ENCODE measurements around the gene PYGL. TPM values are rescaled to one million over a fixed set of nuclear protein-coding genes. Genes with fewer than 3 reads are reported as not detected.

Gene PYGL
- total RNA-seq, 1 experiment from 2014 or later = 23.0 TPM

- intact Hi-C loops (cut with micrococcal nuclease; ENCODE audit: unreplicated experiment) (no loop called here), in situ Hi-C loops (cut with HindIII; ENCODE audit: low pct_unique_long_range_greater_than_20kb, low sequenced_read_pairs) (no loop called here)
- CTCF ChIA-PET = interaction anchor here (0.8 kb wide), 1 partner anchor 1684 kb away, joined by 3 read pairs; no protein-coding TSS in a partner anchor
- H3K27ac ChIP-seq (ENCODE audit: low read length) = no peak overlapping the region
- DNase-seq (ENCODE audit: low read depth, low spot score) = no peak
- H3K27me3 ChIP-seq (ENCODE audit: control insufficient read depth, insufficient read depth, low read length) = peaks cover 11% of the 10 kb centered on the region
- POLR2A ChIA-PET = interaction anchor here (0.5 kb wide), 1 partner anchor 875 kb away, joined by 4 read pairs; no protein-coding TSS in a partner anchor
- no peaks in the 10 kb centered on the region for H3K9me3 ChIP-seq (ENCODE audit: control insufficient read depth, insufficient read depth, low read depth, low read length)
- no peak for ATAC-seq
- BruUV-seq (replicated peaks) = no TSS peak
- no peaks in the 10 kb centered on the region for H3K36me3 ChIP-seq (ENCODE audit: control insufficient read depth, insufficient read depth, low read length)
- TF ChIP-seq POLR2AphosphoS5 (IDR thresholded peaks at IDR 0.05; ENCODE audit: low read depth, low read length) (no peak), SIN3A (IDR thresholded peaks at IDR 0.05; ENCODE audit: borderline replicate concordance, insufficient read depth, low read depth, low read length) (no peak), TCF7L2 (IDR thresholded peaks at IDR 0.05; ENCODE audit: low read depth, low read length) (no peak)
- TF ChIP-seq, protein P1, sequence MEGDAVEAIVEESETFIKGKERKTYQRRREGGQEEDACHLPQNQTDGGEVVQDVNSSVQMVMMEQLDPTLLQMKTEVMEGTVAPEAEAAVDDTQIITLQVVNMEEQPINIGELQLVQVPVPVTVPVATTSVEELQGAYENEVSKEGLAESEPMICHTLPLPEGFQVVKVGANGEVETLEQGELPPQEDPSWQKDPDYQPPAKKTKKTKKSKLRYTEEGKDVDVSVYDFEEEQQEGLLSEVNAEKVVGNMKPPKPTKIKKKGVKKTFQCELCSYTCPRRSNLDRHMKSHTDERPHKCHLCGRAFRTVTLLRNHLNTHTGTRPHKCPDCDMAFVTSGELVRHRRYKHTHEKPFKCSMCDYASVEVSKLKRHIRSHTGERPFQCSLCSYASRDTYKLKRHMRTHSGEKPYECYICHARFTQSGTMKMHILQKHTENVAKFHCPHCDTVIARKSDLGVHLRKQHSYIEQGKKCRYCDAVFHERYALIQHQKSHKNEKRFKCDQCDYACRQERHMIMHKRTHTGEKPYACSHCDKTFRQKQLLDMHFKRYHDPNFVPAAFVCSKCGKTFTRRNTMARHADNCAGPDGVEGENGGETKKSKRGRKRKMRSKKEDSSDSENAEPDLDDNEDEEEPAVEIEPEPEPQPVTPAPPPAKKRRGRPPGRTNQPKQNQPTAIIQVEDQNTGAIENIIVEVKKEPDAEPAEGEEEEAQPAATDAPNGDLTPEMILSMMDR (IDR thresholded peaks at IDR 0.05) = no peak
- TF ChIP-seq, protein P2, sequence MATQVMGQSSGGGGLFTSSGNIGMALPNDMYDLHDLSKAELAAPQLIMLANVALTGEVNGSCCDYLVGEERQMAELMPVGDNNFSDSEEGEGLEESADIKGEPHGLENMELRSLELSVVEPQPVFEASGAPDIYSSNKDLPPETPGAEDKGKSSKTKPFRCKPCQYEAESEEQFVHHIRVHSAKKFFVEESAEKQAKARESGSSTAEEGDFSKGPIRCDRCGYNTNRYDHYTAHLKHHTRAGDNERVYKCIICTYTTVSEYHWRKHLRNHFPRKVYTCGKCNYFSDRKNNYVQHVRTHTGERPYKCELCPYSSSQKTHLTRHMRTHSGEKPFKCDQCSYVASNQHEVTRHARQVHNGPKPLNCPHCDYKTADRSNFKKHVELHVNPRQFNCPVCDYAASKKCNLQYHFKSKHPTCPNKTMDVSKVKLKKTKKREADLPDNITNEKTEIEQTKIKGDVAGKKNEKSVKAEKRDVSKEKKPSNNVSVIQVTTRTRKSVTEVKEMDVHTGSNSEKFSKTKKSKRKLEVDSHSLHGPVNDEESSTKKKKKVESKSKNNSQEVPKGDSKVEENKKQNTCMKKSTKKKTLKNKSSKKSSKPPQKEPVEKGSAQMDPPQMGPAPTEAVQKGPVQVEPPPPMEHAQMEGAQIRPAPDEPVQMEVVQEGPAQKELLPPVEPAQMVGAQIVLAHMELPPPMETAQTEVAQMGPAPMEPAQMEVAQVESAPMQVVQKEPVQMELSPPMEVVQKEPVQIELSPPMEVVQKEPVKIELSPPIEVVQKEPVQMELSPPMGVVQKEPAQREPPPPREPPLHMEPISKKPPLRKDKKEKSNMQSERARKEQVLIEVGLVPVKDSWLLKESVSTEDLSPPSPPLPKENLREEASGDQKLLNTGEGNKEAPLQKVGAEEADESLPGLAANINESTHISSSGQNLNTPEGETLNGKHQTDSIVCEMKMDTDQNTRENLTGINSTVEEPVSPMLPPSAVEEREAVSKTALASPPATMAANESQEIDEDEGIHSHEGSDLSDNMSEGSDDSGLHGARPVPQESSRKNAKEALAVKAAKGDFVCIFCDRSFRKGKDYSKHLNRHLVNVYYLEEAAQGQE (IDR thresholded peaks at IDR 0.05; ENCODE audit: insufficient read depth in 1 of 2, low read depth in 2 of 2, low read length in 1 of 2) = no peak
- H3K4me1 ChIP-seq (ENCODE audit: control insufficient read depth, insufficient read depth, low read length) = no peaks in the 10 kb centered on the region
- H3K4me3 ChIP-seq (ENCODE audit: low read depth in 2 of 2, low read length in 2 of 2) = no peak overlapping the region
Measured at GRCh38 chr14:50882932-50883826, 61.1 kb downstream of the PYGL start.

DNA sequence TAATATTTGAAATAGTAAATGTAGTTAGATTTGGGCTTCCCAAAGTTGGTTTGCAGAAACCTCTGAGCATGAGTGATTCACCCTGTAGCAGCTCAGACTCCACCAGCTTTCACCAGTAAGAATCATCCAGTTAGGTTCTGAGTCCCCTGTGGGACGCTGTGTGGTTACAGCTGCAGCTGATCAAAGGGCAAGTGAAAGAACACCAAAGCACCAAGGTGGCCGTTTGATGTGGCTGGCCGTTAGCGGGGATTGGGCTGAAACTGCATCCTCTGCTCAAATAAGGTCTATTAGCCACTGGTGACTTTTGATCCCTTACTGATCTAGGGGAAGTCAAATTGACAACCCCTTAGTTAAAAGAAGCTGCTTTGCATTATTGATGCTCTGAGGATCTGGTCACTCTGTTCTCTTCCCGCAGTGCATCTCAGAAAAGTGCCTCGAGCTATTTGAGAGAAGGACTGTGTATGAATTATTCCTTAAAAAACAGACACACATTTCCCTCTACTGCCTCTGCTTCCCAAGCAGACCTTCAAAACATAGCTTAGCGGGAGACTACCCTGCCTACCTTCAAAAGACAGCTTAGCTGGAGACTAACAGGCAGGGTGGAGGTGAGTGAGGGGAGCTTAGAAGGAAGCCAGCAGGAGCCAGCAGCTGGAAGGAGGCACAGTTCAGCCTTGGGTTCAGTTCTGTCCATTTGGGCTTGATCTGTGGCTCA, 68.8 kb downstream of the PYGL start:
- BruUV-seq (replicated peaks) = no TSS peak
- H3K9me3 ChIP-seq (ENCODE audit: control insufficient read depth, insufficient read depth, low read depth, low read length) = no peaks in the 10 kb centered on the region
- intact Hi-C loops (cut with micrococcal nuclease; ENCODE audit: unreplicated experiment) (no loop called here), in situ Hi-C loops (cut with HindIII; ENCODE audit: low pct_unique_long_range_greater_than_20kb, low sequenced_read_pairs) (no loop called here)
- no peaks in the 10 kb centered on the region for H3K36me3 ChIP-seq (ENCODE audit: control insufficient read depth, insufficient read depth, low read length)
- H3K27me3 ChIP-seq (ENCODE audit: control insufficient read depth, insufficient read depth, low read length) = peaks cover 17% of the 10 kb centered on the region
- ChIA-PET POLR2A (no interaction called here), CTCF (interaction anchor here (0.5 to 0.8 kb wide), 2 partner anchors 15 to 516 kb away, joined by 3 read pairs; no protein-coding TSS in a partner anchor)
- DNase-seq (ENCODE audit: low read depth, low spot score) = no peak
- no peak overlapping the region for H3K27ac ChIP-seq (ENCODE audit: low read length)
- TF ChIP-seq POLR2AphosphoS5 (IDR thresholded peaks at IDR 0.05; ENCODE audit: low read depth, low read length) (no peak), TCF7L2 (IDR thresholded peaks at IDR 0.05; ENCODE audit: low read depth, low read length) (no peak), SIN3A (IDR thresholded peaks at IDR 0.05; ENCODE audit: borderline replicate concordance, insufficient read depth, low read depth, low read length) (no peak)
- TF ChIP-seq, protein P1 (IDR thresholded peaks at IDR 0.05) = no peak
- TF ChIP-seq, protein P2 (IDR thresholded peaks at IDR 0.05; ENCODE audit: insufficient read depth in 1 of 2, low read depth in 2 of 2, low read length in 1 of 2) = no peak
- no peak overlapping the region for H3K4me3 ChIP-seq (ENCODE audit: low read depth in 2 of 2, low read length in 2 of 2)
- H3K4me1 ChIP-seq (ENCODE audit: control insufficient read depth, insufficient read depth, low read length) = no peaks in the 10 kb centered on the region
- ATAC-seq = no peak
